Measurements from ENCODE around the gene GLIS2. TPM values are rescaled to one million over a fixed set of nuclear protein-coding genes. Genes with fewer than 3 reads are reported as not detected.
A peak's percentile ranks its signal among the peaks of the same experiment; 100 is the strongest.

The GLIS2 gene
- total RNA-seq, 1 donor from 2014 or later = 16.5 TPM

GRCh38 chr16:4309102-4309832 is 6.6 kb upstream of the GLIS2 start:
- Mint-ChIP-seq H3K4me1 (ENCODE audit: low read depth, unreplicated experiment) (peaks cover 22% of the 10 kb centered on the region), H3K27me3 (ENCODE audit: unreplicated experiment) (peaks cover 13% of the 10 kb centered on the region), H3K9me3 (ENCODE audit: unreplicated experiment) (peaks cover 14% of the 10 kb centered on the region), H3K36me3 (ENCODE audit: unreplicated experiment) (no peaks in the 10 kb centered on the region), H3K27ac (ENCODE audit: unreplicated experiment) (peak overlapping the region; percentile 20), H3K4me3 (ENCODE audit: unreplicated experiment) (no peak overlapping the region)
- no peak for DNase-seq
- TF ChIP-seq CTCF (IDR thresholded peaks at IDR 0.05; ENCODE audit: partially characterized antibody, unreplicated experiment) = no peak

GRCh38 chr16:4309833-4310266 is 6.0 kb upstream of the GLIS2 start:
- H3K27ac Mint-ChIP-seq (ENCODE audit: unreplicated experiment) = no peak overlapping the region
- no peak overlapping the region for H3K4me3 Mint-ChIP-seq (ENCODE audit: unreplicated experiment)
- peaks cover 14% of the 10 kb centered on the region for H3K9me3 Mint-ChIP-seq (ENCODE audit: unreplicated experiment)
- peak; percentile 65 for DNase-seq
- peaks cover 15% of the 10 kb centered on the region for H3K27me3 Mint-ChIP-seq (ENCODE audit: unreplicated experiment)
- TF ChIP-seq CTCF (IDR thresholded peaks at IDR 0.05; ENCODE audit: partially characterized antibody, unreplicated experiment) = peak; percentile 48
- H3K4me1 Mint-ChIP-seq (ENCODE audit: low read depth, unreplicated experiment) = peaks cover 21% of the 10 kb centered on the region
- no peaks in the 10 kb centered on the region for H3K36me3 Mint-ChIP-seq (ENCODE audit: unreplicated experiment)

- Mint-ChIP-seq H3K4me1 (ENCODE audit: low read depth, unreplicated experiment) (peaks cover 6% of the 10 kb centered on the region), H3K36me3 (ENCODE audit: unreplicated experiment) (no peaks in the 10 kb centered on the region), H3K9me3 (ENCODE audit: unreplicated experiment) (peaks cover 9% of the 10 kb centered on the region), H3K27ac (ENCODE audit: unreplicated experiment) (peak overlapping the region; percentile 92), H3K4me3 (ENCODE audit: unreplicated experiment) (peak overlapping the region; percentile 89), H3K27me3 (ENCODE audit: unreplicated experiment) (peaks cover 14% of the 10 kb centered on the region)
- DNase-seq = peak; percentile 84
- peak; percentile 81 for TF ChIP-seq CTCF (IDR thresholded peaks at IDR 0.05; ENCODE audit: partially characterized antibody, unreplicated experiment)
Observed at GRCh38 chr16:4313563-4314531, 2.0 kb upstream of the GLIS2 start.

- Mint-ChIP-seq H3K4me3 (ENCODE audit: unreplicated experiment) (peak overlapping the region; percentile 89), H3K36me3 (ENCODE audit: unreplicated experiment) (no peaks in the 10 kb centered on the region)
- DNase-seq = no peak
Observed at GRCh38 chr16:4314532-4315185, 1.2 kb upstream of the GLIS2 start.

More at GRCh38 chr16:4314532-4315185, 1.2 kb upstream of the GLIS2 start:
- H3K27ac Mint-ChIP-seq (ENCODE audit: unreplicated experiment) = peak overlapping the region; percentile 92
- H3K27me3 Mint-ChIP-seq (ENCODE audit: unreplicated experiment) = peaks cover 11% of the 10 kb centered on the region
- peaks cover 6% of the 10 kb centered on the region for H3K4me1 Mint-ChIP-seq (ENCODE audit: low read depth, unreplicated experiment)
- no peak for TF ChIP-seq CTCF (IDR thresholded peaks at IDR 0.05; ENCODE audit: partially characterized antibody, unreplicated experiment)
- H3K9me3 Mint-ChIP-seq (ENCODE audit: unreplicated experiment) = peaks cover 9% of the 10 kb centered on the region
